CD4-positive, alpha-beta T cell treated with Interleukin-1 beta for 1 hour (primary cell): Measurements from ENCODE around the gene CST1.
A peak's percentile ranks its signal among the peaks of the same experiment; 100 is the strongest.
"Not testable (repeated sequence)": the region's sequence is repeated elsewhere in the genome, so short reads cannot be mapped to it uniquely, and the experiment has no call there.

Source experiments
- DNase-seq, 2 donors: peaks; one replicate each; pipeline ENCODE4 v3.0.0-alpha.2; 2020 to 2022

CST1 gene

DNA sequence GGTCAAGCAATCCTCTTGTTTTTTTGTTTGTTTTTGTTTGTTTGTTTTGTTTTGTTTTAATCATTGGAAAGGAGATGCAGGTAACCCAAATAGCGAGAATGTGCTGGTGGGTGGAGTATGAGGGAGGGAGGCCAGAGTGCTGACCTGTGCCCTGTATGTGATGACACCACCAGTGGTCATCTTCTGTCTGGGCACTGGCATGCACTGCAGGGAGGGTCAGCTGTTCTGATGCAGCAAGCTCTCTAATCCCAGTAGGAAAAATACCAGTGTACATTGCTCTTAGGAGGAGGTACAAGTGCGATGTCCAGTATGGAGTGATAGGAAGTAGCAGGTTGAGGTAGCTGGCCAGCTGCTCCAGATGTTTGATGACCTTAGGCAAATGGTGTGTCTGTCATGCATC lies 2.9 kb upstream of the CST1 start:
- no peak for DNase-seq

DNA sequence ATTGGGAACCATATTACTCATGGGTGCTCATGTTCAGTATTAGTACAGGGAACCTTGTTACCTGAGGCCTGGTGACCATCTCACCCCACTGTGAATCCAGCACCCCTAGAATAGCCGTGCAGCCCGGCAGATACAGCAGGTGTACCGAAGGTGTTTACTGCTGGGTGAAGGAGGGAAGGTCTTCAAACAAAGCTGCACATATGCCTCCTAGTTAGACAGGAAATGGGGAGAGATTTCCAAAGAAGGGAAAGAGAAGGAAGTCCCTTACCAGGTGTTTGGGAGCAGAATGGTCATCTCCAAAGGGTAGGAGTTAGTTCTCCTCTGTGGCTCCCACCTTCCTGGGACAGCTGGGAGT lies 2.4 kb upstream of the CST1 start:
- no peak for DNase-seq

DNA sequence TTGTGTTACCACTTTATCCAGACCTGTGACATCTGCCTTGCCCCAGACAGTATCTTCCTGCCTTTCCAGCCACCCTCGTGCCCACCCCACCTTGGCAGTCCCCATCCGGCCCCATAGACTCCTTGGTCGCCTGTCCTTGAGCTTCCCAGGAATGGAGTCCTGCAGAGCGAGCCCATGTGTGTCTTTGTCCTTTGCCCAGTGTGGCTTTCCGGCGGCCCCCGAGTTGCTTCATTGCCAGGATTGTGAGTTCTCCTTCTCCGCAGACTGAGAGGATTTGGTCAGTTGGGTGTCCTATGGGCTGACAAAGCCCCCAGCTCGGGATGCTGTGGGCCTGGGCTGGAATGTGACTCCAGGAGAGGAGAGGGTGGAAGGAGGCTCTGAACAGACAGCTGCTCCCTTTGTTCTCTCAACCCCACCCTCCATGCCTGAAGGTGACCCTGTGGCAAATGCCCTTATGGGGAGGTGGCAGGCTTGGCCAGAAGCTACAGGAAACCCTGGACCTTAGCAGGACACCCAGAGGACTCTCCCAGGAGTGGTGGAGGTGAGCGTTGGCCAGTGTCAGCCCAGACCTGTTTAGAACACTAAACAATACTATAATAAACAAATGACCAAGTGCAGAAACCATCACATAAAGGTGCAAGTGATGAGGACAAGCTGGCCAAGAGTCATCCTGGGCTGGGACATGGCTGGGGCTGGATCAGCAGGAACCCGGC lies 1.9 kb upstream of the CST1 start:
- no peak for DNase-seq

DNA sequence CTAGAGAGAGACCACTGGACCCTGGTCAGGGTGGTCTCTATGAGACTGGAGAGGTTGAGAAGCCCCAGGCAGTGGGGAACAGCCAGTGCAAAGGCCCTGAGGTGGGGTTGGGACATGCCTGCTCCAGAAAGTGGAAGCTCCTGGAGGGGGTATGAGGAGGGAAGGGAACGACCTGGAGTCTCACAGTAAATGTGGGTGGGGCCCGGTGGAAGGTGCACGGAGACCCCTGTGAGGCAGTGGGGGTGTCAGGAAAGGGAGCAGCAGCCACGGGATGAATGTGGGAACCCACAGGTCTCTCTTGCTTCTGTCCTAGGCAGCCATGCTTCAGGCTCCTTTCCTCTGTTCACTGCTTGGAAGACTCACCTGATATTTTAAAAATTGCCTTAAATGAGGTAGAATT lies 1.3 kb upstream of the CST1 start:
- DNase-seq = no peak

DNA sequence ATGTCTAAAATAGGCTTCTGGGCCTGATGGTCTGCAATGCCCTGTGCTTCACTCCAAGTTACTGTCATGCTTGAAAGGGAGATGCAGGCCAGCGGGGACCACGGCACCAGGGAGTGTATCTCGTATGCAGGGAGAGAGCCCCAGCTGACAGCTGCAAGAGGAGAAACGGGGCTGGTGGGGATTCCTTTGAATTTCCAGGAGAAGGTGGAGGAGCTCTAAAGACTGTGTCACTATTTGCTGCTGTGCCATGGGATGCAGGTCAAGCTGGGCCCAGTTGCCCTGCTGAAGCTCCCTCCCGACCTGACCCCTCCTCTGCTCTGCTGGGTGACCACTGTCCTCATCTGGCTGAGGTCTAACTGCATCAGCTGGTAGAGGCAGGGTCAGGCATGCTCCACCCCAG lies 989 bp downstream of the CST1 start:
- no peak for DNase-seq

DNA sequence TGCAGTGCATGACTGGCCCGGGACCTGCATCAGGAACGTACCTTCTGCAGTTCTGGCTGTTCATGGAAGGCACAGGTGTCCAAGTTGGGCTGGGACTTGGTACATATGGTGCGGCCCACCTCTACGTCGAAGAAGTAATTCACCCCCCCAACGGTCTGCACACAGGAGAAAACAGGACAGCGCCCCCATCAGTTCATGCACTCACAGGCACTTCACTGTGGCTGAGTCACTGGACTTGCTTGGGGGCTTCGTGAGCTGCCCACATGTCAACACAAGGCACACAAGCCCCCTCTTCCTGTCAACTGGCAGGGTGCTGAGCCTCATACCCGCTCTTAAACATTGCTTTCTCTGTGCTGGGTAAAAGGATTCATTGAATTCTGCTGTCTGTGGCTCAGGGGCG lies 1.8 kb downstream of the CST1 start:
- DNase-seq = not testable (repeated sequence)

DNA sequence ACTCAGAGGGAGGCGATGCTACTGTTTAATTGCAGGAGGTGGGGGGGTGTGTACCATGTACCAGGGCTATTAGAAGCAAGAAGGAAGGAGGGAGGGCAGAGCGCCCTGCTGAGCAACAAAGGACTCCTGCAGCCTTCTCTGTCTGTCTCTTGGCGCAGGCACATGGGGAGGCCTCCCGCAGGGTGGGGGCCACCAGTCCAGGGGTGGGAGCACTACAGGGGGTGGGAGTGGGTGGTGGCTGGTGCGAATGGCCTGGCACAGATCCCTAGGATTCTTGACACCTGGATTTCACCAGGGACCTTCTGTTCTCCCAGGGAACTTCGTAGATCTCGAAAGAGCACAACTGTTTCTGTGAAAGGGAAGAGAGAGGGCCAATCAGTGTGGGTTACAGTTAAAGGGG lies 3.2 kb downstream of the CST1 start:
- not testable (repeated sequence) for DNase-seq

DNA sequence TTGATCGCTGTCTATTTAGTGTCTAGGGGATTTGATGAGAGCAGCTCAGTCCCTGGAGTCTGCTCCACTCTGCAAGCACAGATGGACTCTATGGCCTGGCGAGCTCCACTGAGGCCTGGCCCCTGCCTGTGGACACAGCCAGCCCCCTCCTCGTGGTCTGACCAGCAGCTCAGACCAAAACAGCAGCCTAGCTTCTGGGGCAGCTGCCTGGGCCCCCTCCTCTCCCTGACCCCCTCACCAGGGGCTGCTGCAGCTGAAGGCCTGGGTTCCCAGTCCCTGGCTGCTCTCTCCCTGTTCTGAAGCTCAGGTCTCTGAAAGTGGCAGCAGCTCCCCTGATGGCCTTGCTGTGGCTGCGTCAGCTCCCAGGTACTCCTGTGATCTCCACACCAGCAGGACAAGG lies 3.6 kb downstream of the CST1 start:
- DNase-seq = not testable (repeated sequence)

DNA sequence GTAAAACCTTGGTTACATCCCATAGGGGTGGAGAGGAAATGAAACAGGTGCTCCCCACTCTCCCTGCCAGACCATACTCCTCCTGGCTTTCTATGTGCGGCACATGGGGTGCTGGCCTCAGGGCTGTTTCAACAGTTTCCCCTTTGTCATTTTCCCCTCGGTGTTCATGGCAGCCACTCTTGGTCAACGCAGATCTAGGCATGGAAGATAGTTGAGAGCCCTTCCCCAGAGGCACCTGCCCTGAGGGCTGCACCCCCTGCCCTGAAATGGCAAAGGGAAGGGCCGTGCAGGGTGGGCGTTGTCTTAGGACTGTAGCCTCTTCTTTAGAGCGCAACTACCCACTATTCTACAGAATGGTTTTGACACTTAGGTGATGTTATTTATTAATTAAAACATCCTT lies 4.4 kb downstream of the CST1 start:
- no peak for DNase-seq

DNA sequence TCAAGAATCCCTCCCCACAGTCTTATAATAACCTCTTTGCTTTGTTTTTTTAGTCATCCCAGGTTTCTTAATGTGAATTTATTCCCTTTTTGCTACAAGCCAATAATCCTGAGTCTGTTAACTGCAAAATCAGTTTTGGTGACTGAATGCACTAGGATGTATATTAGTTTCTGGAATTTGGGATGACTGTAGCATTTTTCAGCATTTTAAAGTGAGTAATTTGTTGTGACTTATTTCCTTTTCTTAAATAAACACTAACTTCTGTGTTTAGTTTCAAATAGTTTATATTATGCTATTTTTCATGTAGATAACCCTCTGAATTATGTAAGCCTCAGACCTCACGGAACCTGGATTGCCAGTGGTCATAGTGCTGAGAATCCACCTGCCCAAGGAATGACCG lies 5.5 kb downstream of the CST1 start:
- no peak for DNase-seq

DNA sequence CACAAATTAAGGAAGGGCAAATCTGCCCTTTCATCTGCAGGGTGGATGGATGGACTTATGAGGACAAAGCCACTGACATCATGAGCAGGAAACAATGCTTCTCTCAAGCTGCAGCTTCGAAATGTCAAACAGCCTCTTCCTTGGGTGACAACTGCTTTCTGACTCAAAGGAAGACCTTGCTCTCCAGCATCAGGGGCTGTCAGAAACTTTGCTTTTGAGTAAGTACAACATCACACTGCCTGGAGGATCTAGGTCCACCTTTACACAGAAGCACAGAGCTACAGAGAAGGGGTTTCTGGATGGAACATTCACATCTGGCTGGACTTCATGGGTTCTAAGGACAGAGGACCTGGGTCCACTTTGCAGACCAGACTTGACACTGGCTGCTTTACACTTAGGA lies 5.9 kb downstream of the CST1 start:
- DNase-seq = no peak

DNA sequence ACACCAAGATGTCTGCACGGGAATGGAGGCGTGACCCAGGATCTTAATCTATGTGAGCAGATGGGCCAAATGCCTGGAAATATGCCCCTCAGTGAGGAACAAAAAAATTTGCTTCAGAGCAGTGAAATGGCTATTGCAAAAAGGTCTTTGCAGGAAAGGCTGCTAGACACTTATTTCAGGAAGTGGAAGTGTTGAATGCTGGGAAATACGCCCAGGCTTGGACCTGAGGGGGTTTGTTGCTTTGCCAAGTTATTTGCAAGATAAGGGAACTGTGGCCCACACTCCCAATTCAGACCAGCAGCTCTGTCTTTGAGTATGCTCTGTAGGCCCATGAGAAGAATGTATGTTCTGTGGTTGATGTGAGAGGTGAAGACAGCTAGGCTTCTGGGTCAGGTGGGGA lies 15.3 kb downstream of the CST1 start:
- not testable (repeated sequence) for DNase-seq

DNA sequence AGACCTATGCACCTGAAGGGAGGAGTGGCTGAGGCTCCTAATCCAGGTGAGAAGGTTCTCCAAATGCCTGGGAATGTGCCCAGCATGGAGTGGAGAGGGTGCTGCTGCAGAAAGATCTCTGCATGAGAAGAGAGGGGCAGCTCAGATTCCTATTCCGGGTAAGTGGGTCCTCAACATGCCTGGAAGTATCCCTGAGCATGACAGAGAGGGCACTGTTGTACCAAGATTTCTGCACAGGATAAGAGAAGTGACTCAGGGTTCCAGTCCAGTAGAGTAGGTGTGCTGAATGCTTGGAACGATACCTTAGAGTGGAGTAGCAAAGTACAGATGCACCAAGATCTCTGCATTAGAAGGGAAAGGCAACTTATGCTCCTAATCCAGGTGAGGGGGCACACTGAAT lies 15.8 kb downstream of the CST1 start:
- not testable (repeated sequence) for DNase-seq

DNA sequence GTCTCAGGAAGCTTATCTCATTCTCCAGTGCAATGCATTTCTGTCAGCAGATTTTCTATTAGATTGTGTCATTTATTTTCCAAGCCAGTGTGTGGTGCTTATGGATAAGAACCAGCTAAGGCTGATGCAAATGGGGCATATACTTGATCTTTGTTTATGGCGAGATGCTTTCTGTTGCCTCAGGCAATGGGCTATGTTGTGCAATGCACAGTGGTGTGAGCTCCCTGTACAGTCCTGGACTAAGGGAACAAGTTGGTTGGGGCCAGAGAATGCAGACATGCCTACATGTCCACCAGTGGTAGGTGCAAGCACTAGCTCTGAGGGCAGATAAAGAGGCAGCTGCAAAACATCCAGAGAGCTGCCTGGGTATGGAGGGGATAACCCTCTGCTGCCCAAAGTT lies 16.3 kb downstream of the CST1 start:
- DNase-seq = not testable (repeated sequence)

DNA sequence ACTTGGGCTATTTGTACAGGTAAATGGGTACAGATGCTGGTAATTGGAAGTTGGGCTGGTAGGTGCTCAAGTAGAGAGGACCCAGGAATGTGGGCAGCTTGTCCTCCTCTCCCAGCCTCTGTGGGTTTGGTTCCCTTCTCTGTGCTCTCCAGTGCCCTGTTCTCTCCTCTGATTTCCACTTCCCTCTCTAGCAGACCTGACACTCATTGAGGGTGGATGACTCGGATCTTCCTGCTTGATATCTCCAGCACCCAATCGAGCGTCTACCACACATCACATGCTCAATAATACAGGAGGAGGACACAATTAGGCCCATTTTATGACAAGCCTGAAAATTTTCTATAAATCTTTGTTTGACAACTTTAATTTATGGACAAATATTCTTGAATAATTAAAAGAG lies 23.7 kb downstream of the CST1 start:
- DNase-seq = no peak

DNA sequence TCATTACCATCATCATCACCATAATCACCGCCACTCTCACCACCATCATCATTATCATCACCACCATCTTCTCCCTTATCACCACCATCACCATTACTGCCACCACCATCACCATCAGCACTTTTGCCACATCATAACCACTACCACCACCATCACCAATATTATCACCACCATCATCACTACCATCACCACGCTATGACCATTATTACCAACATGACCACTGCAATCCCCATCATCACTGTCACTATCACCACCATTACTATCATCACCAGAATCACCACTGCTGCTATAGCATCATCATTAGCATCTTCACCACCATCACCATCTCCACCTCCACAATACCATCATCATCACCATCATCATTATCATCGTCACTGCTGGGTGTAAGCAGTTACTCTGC lies 25.6 kb downstream of the CST1 start:
- DNase-seq = no peak

DNA sequence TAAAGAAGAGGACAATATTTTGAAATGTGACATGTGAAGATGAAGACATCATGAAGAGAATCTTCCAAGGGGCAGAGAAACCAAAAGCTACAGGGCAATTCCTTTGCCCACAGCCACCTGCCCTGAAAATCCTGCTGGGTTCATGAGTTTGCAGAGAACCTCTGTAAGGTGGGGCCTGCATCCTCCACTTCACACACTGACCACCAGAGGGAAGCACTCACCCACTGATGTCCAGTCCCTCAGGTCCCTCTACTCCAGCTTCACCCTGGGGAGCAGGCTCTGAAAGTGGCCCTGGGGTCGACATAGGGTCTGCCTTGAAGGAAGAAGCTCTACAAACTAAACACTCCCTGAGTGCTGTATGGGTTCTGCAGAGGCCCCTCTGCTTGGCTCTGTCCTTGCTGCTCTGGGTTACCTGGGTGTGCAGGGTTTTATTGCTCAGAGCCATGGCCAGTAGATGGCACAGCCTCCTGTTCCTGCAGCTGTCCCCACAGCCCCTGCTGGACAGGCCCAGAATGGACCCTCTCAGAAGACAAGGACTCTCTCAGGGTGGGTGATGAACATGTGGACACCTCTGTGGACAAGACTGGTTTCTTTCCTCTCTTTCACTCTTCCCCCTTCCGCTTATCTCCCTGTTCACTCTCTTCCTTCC lies 27.0 kb downstream of the CST1 start:
- DNase-seq = peak; percentile 0 to 12

DNA sequence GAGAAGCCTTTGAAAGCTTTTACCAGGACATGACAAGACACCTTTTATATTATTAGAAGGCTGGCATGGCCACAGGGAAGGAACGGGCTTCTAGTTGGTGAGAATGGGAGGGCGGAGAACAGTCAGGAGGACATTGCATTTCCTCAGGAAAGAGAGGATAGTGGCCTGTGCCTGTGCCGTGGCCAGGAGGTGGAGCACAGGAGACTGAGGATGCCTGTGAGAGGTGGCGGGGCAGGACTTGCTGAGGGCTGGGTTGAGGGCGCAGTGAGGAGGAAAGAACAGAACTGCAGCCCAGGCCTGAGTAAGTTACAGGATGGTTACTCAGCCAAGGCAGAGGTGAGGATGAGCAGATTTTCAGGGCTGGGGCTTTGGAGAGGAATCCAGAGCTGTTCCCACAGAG lies 27.9 kb downstream of the CST1 start:
- not testable (repeated sequence) for DNase-seq

DNA sequence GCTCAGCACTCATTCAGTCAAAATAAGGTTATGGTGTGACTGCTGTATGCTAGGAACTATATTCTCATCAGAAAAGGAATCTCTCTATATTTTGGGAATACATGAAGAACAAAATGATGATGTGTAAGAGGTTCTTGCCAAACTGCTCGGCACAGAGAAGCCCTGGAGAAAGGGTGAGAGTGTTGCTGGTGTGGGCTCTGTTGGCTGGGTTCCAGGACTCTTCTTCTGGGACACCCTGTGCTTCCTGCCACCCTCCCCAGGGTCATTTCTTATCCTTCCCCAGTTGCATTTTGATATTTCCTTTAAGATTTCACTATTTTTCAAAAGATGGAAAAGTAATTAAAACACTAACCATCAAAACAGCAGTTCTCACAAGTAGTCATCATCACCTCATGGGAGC lies 28.8 kb downstream of the CST1 start:
- no peak for DNase-seq

DNA sequence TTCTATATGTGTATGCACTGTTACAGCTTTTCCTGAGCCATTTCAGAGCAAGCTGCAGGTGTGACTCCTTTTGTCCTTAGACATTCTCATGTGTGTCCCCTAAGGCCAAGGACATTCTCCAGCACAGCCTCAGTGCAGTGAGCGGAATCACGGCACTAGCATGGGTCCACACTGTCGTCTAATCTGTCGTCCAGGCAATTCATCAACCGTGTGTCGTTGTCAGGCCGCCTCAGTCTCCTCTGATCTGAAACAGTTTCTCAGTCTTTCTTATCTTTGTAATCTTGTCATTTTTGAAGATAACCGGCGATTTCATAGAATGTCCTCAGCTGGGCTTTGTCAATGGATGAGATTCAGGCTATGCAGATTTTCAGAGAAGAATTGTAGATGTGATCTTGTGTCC lies 31.4 kb downstream of the CST1 start:
- not testable (repeated sequence) for DNase-seq

DNA sequence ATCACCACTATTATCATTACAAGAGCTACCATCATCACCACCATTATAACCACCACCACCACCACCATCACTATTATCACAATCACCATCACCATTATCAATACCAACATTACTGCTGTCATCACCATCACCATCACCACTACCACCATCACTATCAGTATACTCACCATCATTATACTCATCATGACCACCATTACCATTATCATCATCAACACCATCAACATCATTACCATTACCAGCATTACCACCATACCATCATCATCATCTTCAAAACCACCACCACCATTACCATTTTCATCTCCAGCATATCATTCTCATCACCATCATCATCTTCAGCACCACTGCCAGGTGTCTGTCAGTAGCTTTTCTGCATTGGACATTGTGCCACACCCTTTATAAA lies 39.0 kb downstream of the CST1 start:
- not testable (repeated sequence) for DNase-seq

DNA sequence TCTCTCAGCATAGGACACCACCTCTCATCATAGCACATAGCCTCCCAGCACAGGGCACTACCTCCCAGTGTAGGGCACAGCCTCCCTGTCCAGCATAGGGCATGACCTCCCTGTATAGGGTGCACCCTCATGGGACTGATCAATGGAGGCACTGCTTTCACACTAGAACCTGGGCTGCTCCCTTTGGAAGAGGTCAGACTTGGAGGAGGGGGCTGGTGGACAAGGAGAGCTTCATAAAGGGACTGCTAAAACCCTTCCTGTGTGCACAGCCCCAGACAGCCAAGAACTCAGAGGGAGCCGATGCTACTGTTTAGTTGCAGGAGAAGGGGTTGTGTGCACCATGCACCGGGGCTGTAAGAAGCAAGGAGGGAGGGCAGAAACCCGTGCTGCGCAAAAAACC lies 40.0 kb downstream of the CST1 start:
- no peak for DNase-seq

DNA sequence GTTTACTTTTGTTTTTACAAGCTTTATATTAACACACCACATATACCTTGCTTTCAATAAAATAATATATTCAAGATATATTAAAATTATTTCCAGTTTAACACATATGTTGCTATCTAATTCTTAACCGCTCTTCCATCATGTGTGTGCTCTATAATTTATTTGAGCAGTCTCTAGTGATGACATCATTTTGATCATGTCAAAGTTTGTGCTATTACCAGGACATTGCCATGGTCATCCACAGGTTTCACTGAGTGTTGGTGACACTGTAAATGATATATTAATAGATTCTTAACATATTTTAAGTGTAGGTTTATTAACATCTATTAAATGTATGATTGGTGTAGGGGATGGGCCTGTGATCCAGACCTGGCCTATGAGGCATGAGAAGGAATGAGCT lies 44.8 kb downstream of the CST1 start:
- no peak for DNase-seq

DNA sequence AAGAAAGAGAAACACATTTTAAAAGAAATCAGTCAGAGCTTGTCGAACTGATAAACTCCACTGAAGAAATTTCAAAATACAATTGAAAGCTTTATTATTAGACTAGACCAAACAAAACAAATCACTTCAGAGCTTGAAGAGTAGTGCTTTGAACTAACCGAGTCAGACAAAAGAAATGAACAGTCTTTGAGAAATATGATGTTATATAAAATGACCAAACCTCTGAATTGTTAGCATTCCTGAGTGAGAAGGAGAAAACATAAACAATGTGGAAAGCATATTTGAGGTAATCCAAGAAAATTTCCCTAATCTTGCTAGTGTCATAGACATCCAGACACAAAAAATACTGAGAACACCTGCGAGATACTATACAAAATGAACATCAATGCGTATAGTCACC lies 48.7 kb downstream of the CST1 start:
- DNase-seq = no peak

DNA sequence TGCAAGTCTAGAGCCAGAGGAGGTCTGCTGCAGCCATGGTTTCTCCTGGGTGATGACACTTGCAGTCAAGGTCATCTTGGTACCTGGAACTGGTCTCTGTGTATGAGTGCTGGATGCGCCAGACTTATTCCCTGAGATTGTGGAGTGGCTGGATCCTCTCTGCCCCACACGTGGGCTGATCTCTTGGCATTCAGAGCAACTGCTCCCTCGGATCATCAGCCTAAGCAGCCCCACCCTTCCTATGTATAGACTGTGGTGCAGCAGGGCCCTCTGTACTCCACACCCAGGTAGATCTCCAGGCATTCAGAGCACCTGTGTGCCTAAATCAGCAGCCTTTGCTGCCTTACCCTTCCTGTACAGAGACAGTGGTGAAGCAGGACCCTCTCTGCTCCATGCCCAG lies 49.8 kb downstream of the CST1 start:
- no peak for DNase-seq
